SU-DHL-6 (cell line): Measurements from ENCODE around the gene MRC1.

Experiments used
- H2AFZ ChIP-seq: fragments of 200-600 bp; sonication (generic); 2 replicates; pipeline ENCODE4 v1.6.1; 2014; ENCODE audit warnings: low read depth, mild to moderate bottlenecking, moderate library complexity, mixed read lengths, antibody characterized with exemption, low read length; ENCODE audit not compliant: severe bottlenecking
- H3F3A ChIP-seq: fragments of 200-600 bp; shearing (Covaris generic); 2 replicates; pipeline ENCODE4 v1.6.0; 2016; ENCODE audit warnings: antibody characterized with exemption, mild to moderate bottlenecking; ENCODE audit not compliant: insufficient read depth
- H3K27ac ChIP-seq: fragments of 200-600 bp; sonication (generic); 2 replicates; pipeline ENCODE4 v1.5.1; 2016; ENCODE audit warnings: low read depth, mild to moderate bottlenecking, low read length, moderate library complexity, mixed read lengths
- H3K27me3 ChIP-seq: fragments of 200-600 bp; sonication (generic), shearing (Covaris generic); 2 replicates; pipeline ENCODE4 v1.6.0; 2014; ENCODE audit warnings: mild to moderate bottlenecking, low read length
- H3K36me3 ChIP-seq: fragments of 200-600 bp; sonication (generic); 2 replicates; pipeline ENCODE4 v1.6.1; 2014; ENCODE audit warnings: mild to moderate bottlenecking, low read length, mixed read lengths
- H3K4me2 ChIP-seq: fragments of 300-600, 200-600 bp; shearing (Covaris generic), sonication (generic); 2 replicates; pipeline ENCODE4 v1.6.0; 2014; ENCODE audit warnings: low read length, low read depth, mild to moderate bottlenecking; ENCODE audit not compliant: poor library complexity, severe bottlenecking
- H3K4me3 ChIP-seq: fragments of 200-600 bp; sonication (generic); 2 replicates; pipeline ENCODE4 v1.5.1; 2014; ENCODE audit warnings: antibody characterized with exemption, low read length, mild to moderate bottlenecking, mixed read lengths; ENCODE audit not compliant: insufficient read depth, poor library complexity, severe bottlenecking
- H3K79me2 ChIP-seq: fragments of 200-600 bp; sonication (generic); 2 replicates; pipeline ENCODE4 v1.6.1; 2014; ENCODE audit warnings: mild to moderate bottlenecking, low read length, moderate library complexity; ENCODE audit not compliant: insufficient read depth
- H3K9ac ChIP-seq: fragments of 200-600 bp; sonication (generic); 2 replicates; pipeline ENCODE4 v1.7.0; 2014; ENCODE audit warnings: mild to moderate bottlenecking, low read length
- H3K9me2 ChIP-seq: fragments of 200-600 bp; sonication (generic); replicated peaks from 2 replicates; pipeline ENCODE4 v1.6.1; 2014; ENCODE audit warnings: low read length; ENCODE audit not compliant: insufficient read depth
- H3K9me3 ChIP-seq: fragments of 200-600 bp; sonication (generic); 2 replicates; pipeline ENCODE4 v1.6.1; 2014; ENCODE audit warnings: low read length, mixed read lengths; ENCODE audit not compliant: insufficient read depth
- H4K20me1 ChIP-seq: fragments of 200-600 bp; sonication (generic); 2 replicates; pipeline ENCODE4 v1.6.1; 2014; ENCODE audit warnings: low read depth, mild to moderate bottlenecking, antibody characterized with exemption, low read length, moderate library complexity, mixed read lengths
- EZH2phosphoT487 ChIP-seq: fragments of 200-600 bp; sonication (generic), shearing (Covaris generic); conservative IDR thresholded peaks from 2 replicates; pipeline ENCODE4 v1.6.1; 2018; ENCODE audit warnings: mild to moderate bottlenecking, antibody characterized with exemption, low read length, moderate library complexity, mixed read lengths
- TF ChIP-seq, protein P1 (sequence below): fragments of 200-600 bp; sonication (generic); IDR thresholded peaks from one replicate; pipeline ENCODE4 v1.5.1; 2017; ENCODE audit warnings: antibody characterized with exemption, mild to moderate bottlenecking, low read length, moderate library complexity; ENCODE audit not compliant: insufficient read depth, poor library complexity, severe bottlenecking

MRC1 gene

DNA sequence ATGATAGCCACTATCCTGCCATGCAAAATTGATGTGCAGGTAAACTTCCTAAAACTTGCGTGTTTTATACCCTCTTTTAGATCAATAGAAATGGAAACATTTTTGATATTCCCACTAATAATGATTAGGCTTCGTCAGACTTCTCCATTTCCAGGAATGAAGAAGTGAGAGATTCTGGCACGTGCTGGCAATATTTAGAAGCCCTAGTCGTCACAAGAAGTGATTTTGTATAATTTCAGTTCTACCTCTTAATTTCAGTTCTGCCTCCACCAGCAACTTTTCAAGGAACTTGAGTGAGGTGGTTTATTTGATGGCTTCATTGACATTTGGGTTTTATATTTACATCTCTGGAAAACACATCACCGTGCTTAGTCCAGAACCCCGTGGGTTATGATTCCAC lies 61.9 kb downstream of the MRC1 start:
- no peaks in the 10 kb centered on the region for H3K9me2 ChIP-seq
- H3K79me2 ChIP-seq, result no peaks in the 10 kb centered on the region
- no peak overlapping the region for H2AFZ ChIP-seq
- no peak overlapping the region for H3K9ac ChIP-seq
- H3K36me3 ChIP-seq, result no peaks in the 10 kb centered on the region
- no peak overlapping the region for H3K4me3 ChIP-seq
- TF ChIP-seq EZH2phosphoT487, result no peak
- TF ChIP-seq, protein P1, sequence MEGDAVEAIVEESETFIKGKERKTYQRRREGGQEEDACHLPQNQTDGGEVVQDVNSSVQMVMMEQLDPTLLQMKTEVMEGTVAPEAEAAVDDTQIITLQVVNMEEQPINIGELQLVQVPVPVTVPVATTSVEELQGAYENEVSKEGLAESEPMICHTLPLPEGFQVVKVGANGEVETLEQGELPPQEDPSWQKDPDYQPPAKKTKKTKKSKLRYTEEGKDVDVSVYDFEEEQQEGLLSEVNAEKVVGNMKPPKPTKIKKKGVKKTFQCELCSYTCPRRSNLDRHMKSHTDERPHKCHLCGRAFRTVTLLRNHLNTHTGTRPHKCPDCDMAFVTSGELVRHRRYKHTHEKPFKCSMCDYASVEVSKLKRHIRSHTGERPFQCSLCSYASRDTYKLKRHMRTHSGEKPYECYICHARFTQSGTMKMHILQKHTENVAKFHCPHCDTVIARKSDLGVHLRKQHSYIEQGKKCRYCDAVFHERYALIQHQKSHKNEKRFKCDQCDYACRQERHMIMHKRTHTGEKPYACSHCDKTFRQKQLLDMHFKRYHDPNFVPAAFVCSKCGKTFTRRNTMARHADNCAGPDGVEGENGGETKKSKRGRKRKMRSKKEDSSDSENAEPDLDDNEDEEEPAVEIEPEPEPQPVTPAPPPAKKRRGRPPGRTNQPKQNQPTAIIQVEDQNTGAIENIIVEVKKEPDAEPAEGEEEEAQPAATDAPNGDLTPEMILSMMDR, result no peak
- no peaks in the 10 kb centered on the region for H3F3A ChIP-seq
- H3K27me3 ChIP-seq, result 0 out of 2 replicates have a peak, but pooled peaks cover 2% of the 10 kb centered on the region
- H3K9me3 ChIP-seq, result no peaks in the 10 kb centered on the region
- H3K4me2 ChIP-seq, result no peak overlapping the region
- H4K20me1 ChIP-seq, result no peaks in the 10 kb centered on the region
- no peak overlapping the region for H3K27ac ChIP-seq

DNA sequence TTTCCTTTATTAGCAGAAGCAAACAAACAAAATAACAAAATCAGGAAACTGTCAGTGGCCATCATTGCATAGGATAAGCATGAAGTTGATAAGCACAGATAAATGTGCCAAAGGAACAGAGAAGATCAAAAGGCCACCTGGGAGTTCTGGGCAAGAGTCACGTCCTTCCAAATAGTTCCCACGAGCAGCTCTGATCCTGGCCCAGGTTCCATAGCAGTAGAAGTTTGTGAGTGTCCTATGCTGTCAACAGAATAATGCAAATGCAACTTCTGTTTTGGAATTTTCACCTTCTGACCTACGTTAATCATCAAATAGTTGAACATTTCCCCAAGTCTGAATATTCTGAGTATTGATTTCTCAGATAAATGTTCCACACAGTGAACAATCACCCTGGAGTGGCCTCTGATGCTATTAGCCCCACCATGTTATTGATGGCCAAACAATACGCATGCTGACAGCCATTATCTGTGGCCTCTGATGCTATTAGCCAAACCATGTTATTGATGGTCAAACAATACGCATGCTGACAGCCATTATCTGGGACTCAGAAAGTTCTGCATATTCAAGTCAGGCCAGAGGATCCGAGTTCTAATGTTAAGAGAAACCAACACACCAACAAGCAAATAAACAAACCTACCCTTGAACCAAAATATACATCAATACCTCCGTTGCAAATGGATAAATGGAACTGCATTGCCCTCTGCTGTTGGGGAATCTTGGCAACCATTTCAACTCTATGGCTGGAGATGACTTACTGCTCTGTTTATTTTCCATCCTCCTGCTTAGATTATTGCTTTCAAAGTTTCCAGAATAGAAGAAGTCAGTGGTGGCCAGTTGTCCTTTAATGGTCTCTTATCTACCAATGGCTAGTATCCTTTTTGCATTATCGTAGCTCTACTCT lies 63.3 kb downstream of the MRC1 start:
- no peak overlapping the region for H3K27ac ChIP-seq
- H2AFZ ChIP-seq, result no peak overlapping the region
- H3K9me2 ChIP-seq, result no peaks in the 10 kb centered on the region
- no peak overlapping the region for H3K4me2 ChIP-seq
- no peak overlapping the region for H3K9ac ChIP-seq
- no peaks in the 10 kb centered on the region for H3K36me3 ChIP-seq
- no peaks in the 10 kb centered on the region for H3F3A ChIP-seq
- no peaks in the 10 kb centered on the region for H3K79me2 ChIP-seq
- TF ChIP-seq EZH2phosphoT487, result no peak
- TF ChIP-seq, protein P1, result no peak
- H4K20me1 ChIP-seq, result no peaks in the 10 kb centered on the region
- H3K9me3 ChIP-seq, result no peaks in the 10 kb centered on the region
- H3K27me3 ChIP-seq, result 0 out of 2 replicates have a peak, but pooled peaks cover 2% of the 10 kb centered on the region
- no peak overlapping the region for H3K4me3 ChIP-seq

GRCh38 chr10:17873946-17874345 lies 64.8 kb downstream of the MRC1 start:
- Histone ChIP-seq H3K4me2 (no peak overlapping the region), H3K27me3 (0 out of 2 replicates have a peak, but pooled peaks cover 2% of the 10 kb centered on the region), H3K36me3 (no peaks in the 10 kb centered on the region), H3K4me3 (no peak overlapping the region), H3K9ac (no peak overlapping the region), H3F3A (no peaks in the 10 kb centered on the region), H3K27ac (no peak overlapping the region), H3K9me2 (no peaks in the 10 kb centered on the region), H4K20me1 (no peaks in the 10 kb centered on the region), H3K79me2 (no peaks in the 10 kb centered on the region), H3K9me3 (no peaks in the 10 kb centered on the region), H2AFZ (no peak overlapping the region)
- TF ChIP-seq, protein P1, result no peak
- TF ChIP-seq EZH2phosphoT487, result no peak
